CD4-positive, alpha-beta T cell treated with Interleukin-17A for 4 hours (primary cell): ENCODE data around the gene CUL3.

ENCODE experiments used
- DNase-seq: peaks from one replicate; pipeline ENCODE4 v3.0.0-alpha.2; 2020; ENCODE audit warnings: mixed read lengths

Gene CUL3

GRCh38 chr2:224466304-224466895, 118.8 kb downstream of the CUL3 start:
- DNase-seq = no peak

DNA sequence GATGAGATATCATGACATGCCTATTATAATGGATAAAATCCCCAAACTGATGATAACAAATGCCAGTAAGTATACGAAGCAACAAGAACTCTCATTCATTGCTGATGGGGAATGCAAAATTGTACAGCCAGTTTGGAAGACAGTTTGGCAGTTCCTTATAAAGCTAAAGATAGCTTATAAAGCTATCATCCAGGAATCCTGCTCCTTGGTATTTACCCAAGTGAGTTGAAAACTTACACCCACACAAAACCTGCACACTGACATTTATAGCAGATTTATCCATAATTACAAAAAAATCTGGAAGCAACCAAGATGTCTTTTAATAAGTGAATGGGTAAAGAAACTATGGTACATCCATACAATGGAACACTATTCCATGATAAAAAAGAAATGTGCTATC, 123.8 kb downstream of the CUL3 start:
- no peak for DNase-seq

DNA sequence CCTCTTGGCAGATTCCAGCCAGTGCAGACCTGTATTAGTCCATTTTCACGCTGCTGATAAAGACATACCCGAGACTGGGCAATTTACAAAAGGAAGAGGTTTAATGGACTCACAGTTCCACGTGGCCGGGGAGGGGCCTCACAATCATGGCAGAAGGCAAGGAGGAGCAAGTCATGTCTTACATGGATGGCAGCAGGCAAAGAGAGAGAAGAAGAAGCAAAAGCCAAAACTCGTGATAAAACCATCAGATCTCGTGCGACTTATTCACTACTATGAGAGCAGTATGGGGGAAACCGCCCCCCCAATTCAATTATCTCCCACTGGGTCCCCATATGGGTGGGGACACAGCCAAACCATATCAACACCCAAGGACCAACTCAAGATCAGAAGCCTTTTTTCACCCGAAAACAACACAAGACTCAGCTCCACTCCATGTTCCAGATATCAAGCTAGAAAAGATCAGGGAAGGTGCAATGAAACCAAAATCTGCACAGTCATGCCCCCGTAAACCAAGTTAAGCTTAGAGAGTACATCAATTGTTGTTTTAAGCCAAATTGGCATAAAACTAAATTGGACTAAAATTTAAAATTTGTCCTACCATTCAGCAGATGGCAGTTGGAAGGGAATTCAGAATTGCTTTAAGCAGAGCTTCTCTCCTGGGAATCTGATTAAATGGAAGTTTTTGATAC, 127.6 kb downstream of the CUL3 start:
- no peak for DNase-seq

DNA sequence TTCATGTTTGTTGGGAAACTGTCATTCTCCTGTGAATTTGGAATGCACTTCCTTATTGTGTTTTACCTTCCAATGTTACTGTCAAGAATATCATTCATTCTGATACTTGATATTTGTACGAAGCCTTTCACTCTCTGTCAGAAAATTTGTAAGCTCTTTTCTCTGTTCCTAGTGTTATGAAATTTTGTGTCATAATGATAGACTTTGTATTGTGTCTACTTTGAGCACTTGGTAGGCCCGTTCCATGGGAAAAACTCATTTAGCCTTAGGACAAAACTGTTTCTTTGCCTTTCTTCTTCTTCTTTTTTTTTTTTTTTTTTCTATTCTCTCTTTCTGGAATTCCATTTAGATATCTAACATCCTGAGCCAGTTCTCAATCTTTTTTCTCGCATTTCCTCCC, 131.3 kb downstream of the CUL3 start:
- no peak for DNase-seq

GRCh38 chr2:224449212-224450147, 135.7 kb downstream of the CUL3 start:
- DNase-seq = peak; percentile 11

GRCh38 chr2:224448236-224448635, 136.9 kb downstream of the CUL3 start:
- DNase-seq = no peak

GRCh38 chr2:224444783-224445182, 140.4 kb downstream of the CUL3 start:
- DNase-seq = no peak

DNA sequence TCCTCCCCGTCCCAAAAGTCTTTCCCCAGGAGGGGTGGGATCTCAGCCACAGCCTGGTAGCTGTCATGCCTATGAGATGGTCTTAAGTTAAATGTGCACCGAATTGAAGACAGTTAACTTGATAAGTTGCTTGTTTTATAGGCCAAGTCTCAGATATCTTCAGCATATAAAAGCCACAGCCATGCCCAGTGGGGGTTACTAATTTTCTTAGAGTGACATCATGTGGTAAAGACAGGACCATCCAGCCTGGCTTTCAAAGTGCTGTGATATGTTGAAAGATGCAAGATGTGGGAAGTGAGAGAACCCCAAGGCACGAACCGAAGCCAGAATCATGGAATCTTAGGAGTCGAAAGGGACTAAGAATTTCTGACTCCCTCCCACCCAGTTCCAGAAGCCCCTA, 141.1 kb downstream of the CUL3 start:
- DNase-seq = no peak

DNA sequence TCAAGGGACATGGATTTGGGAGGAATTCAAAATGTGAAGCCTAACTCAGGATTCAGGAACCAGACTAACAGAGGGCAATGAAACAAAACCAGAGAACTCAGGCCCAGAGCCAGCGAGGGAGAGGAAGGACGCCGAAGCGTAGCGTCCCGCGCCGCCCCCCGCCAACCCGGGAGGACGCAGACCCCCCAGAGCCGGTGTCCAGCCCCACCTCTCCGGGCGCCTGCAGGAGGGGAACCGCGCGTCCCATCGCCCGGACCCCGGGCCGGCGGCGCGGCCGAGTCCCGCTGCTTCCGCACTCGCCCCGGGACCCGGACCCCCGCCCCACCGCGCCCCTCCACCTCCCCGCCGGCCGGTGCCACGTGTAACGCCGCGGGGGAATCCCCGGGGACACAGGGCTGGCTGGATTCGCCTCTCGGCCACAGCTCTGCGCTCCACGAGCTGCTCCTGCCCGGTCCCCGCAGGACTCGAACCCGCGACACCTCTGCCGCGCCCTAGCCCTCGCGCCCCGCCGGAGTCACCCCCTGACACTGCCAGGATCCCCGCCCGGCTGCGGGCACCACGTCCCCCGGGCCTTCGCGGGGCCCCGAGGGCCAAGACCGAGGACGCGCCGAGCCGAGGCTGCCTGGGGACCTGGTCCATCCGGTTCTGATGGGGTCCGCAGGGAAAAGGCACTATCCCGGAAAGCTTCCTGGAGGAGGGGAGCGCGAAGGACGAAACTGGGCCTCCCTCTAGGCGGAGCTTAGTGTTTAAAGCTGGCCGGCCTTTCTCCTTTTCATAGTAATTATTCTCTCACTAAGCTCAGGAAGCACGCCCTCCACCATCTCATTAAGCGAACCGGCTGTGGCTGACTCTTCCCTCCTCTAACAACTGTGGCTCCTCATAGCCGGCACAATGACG, 142.8 kb downstream of the CUL3 start:
- peak; percentile 3 for DNase-seq

DNA sequence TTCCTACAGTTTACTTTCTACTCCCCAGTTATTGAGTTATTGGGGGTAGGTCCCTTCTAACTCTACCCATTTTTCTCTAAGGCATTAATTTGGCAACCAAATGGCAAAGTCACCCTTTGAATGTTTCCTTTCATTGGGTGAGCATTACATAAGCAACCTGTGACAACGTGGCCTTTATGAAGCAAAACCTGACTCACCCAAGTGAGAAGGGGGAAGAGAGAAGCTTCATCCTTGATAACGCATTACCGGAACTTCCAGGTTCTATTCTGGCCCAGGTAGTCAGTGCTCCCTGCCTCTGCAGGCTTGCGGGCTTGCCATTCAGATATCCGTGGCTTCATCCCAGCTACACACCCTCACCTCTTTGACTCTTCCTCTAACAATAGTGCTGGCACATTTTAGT, 144.2 kb downstream of the CUL3 start:
- no peak for DNase-seq

DNA sequence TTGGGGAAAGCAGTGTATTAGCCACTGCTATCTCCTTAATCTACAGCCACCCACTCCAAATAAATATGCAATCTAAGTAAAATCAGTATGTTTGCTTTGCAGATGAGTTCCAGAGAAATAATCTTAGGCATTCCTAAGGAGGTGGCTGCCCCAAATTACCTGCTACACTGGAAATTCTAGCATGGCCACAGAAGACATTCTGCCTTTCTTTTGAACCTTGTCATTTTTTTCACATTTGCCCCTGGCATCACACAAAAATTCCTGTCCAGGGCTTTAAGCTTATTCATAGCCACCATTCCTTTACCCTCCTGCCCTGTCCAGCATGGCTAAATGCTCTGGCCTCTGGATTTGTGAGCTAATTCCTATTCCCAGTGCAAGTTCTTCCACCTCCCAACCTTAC, 146.4 kb downstream of the CUL3 start:
- no peak for DNase-seq

GRCh38 chr2:224436634-224437033, 148.5 kb downstream of the CUL3 start:
- DNase-seq = no peak

DNA sequence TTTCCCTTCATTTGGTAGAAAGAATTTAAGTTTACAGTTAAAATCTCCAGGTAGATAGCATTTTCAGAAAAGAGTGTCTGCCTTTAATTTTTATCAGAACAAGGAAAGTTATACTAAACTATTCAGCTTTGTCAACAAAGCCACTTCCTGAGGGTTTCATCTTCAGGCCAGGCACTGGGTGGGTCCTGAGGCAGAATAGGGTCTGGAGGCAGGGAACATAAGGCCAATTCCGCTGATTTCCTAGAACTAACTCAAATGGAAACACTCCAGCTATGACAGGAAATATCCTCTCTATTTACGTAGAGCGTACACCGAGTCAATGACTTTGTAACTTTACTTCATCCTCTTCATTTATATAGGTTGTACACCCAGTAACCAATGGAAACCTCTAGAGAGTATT, 150.5 kb downstream of the CUL3 start:
- no peak for DNase-seq

DNA sequence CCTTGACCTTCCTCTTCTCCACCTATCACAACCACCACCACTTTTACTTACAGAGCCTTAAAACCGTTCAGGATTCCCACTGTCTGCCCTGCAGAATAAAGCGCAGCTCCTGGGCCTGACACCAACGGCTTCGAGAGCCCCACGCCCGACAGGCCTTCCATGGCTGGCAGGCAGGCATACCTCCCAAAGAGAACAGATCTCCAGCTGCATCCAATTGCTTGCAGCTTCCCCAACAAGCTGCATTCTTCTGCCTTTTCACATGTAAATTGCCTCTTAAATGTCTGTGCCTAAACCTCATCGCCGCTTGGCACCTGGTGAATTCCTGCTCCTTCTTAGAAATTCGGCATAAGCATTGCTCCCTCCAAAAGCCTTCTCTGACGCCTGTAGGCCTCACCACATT, 151.7 kb downstream of the CUL3 start:
- no peak for DNase-seq

DNA sequence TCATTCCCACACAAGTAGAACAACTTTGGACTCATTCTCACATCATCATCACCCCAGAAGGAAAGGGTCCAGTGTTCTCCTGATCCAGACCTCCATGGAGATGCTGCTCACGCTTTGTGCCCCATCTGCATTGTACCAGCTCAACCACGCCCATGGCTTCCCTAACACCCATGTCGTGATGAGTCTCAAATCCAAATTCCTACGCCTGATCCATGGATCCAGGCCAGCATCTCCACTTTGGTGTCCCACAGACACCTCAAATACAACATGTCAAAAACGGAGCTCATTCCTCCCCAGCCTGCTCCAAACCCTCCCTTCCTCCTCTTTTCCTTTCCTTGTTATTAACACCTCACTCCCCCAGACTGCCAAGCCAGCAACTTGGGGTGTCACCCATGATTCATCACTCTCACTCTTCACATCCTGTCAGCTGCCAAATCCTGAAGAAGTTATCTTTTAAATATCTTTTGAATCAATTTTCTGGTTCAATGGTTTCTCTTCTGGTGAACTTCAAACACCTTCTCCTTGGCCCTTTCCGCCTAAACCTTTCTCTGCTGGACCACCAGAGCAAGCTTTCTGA, 153.1 kb downstream of the CUL3 start:
- DNase-seq = no peak

- no peak for DNase-seq
These were observed 155.7 kb downstream of the CUL3 start for GRCh38 chr2:224429441-224429810.

GRCh38 chr2:224428787-224429440, 156.2 kb downstream of the CUL3 start:
- no peak for DNase-seq

DNA sequence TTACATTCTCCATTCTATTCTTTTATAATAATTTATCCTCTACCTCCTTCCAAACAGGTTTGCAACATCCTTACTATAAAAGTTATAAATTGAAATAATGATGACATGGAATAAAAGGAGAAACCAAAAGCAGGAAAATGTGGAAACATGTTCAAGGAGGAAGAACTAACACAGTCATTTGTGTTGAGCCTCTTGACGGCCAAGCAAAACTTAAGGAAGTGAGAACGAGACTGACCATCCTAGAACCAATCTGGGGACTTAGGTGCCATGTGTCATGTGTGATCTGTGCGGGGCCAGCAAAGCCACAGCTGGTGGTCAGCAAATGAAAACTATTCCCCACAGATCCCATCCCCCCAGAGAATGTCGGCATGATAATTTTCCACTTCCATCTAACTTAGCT, 157.7 kb downstream of the CUL3 start:
- DNase-seq = no peak

DNA sequence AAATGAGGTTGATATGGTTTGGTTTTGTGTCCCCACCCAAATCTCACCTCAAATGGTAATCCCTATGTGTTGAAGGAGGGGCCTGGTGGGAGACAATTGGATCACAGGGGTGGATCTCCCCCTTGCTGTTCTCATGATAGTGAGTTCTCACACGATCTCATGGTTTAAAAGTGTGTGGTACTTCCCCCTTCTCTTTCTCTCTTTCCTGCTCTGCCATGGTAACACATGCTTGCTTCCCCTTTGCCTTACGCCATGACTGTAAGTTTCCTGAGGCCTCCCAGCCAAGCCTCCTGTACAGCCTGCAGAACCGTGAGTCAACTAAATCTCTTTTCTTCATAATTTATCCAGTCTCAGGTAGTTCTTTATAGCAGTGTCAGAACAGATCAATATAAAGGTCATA, 158.5 kb downstream of the CUL3 start:
- no peak for DNase-seq

GRCh38 chr2:224421065-224421464, 164.1 kb downstream of the CUL3 start:
- no peak for DNase-seq
